GM12874 (cell line): ENCODE results near the gene NPR2.

Experiments used
- CTCF ChIP-seq: IDR thresholded peaks from 2 replicates; pipeline ENCODE4 v1.5.1; 2011; ENCODE audit warnings: low read depth, mild to moderate bottlenecking, control low read depth, low read length, moderate library complexity; ENCODE audit not compliant: insufficient read depth

NPR2 gene

GRCh38 chr9:35781066-35781465 is 10.3 kb upstream of the NPR2 start:
- no peak for TF ChIP-seq CTCF

- no peak for TF ChIP-seq CTCF
Observed at GRCh38 chr9:35783418-35783817, 8.0 kb upstream of the NPR2 start.

GRCh38 chr9:35789541-35789940 is 1.9 kb upstream of the NPR2 start:
- no peak for TF ChIP-seq CTCF

GRCh38 chr9:35790025-35790384 is 1.4 kb upstream of the NPR2 start:
- no peak for TF ChIP-seq CTCF

- TF ChIP-seq CTCF: peak; percentile 78
Observed at GRCh38 chr9:35790385-35791296, 750 bp upstream of the NPR2 start.

GRCh38 chr9:35792024-35792813 is 828 bp downstream of the NPR2 start:
- TF ChIP-seq CTCF: no peak

GRCh38 chr9:35792826-35793225 is 1.4 kb downstream of the NPR2 start:
- no peak for TF ChIP-seq CTCF
